Measurements from ENCODE around the gene AOPEP.

Gene AOPEP

DNA sequence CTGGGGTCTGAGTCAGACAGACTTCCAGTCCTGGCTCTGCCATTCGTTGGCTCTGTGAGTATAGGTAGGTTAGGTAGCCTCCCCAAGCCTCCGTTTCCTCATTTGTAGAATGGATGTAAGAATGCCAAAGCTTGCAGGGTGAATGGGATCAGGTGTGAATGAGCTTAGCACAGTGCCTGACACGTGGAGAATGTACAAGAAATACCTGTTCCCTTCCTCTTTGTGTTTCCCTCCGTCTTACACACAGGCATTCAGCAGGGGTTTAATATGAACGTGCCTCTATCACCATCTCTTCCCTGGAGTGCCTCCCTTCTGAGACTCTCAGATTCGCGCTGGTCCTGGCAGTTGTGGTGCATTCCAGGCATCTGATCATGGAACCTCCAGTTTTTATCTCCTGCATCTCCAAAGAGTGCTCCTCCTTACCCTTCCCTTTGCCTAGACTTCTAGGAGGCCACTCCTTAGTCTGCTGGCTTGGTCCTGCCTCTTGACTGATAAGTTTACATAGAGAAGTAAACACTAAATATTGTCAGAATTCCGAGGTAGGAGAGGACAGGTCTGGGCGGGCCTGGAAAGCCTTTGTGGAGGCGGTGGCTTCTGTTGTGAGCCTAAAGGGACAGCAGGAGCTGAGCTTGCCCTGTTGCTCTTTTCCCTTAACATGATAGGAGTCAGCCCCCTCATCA is 199.4 kb downstream of the AOPEP start:
- H3K4me2 ChIP-seq (ENCODE audit: low read depth, low read length): no peak overlapping the region
- no peaks in the 10 kb centered on the region for H3K79me2 ChIP-seq (ENCODE audit: low read length)
- TF ChIP-seq EZH2phosphoT487 (IDR thresholded peaks at IDR 0.05; ENCODE audit: low read length): no peak
- TF ChIP-seq, protein P1, sequence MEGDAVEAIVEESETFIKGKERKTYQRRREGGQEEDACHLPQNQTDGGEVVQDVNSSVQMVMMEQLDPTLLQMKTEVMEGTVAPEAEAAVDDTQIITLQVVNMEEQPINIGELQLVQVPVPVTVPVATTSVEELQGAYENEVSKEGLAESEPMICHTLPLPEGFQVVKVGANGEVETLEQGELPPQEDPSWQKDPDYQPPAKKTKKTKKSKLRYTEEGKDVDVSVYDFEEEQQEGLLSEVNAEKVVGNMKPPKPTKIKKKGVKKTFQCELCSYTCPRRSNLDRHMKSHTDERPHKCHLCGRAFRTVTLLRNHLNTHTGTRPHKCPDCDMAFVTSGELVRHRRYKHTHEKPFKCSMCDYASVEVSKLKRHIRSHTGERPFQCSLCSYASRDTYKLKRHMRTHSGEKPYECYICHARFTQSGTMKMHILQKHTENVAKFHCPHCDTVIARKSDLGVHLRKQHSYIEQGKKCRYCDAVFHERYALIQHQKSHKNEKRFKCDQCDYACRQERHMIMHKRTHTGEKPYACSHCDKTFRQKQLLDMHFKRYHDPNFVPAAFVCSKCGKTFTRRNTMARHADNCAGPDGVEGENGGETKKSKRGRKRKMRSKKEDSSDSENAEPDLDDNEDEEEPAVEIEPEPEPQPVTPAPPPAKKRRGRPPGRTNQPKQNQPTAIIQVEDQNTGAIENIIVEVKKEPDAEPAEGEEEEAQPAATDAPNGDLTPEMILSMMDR (IDR thresholded peaks at IDR 0.05; ENCODE audit: low read length): no peak
- no peak for TF ChIP-seq EZH2 (optimal IDR thresholded peaks at IDR 0.05; ENCODE audit: low read depth, low read length)
- H3K36me3 ChIP-seq (replicated peaks; ENCODE audit: insufficient read depth, low read length): no peaks in the 10 kb centered on the region
- H4K20me1 ChIP-seq (ENCODE audit: insufficient read depth, low read length): no peaks in the 10 kb centered on the region
- H3K27ac ChIP-seq (ENCODE audit: low read length): no peak overlapping the region
- no peaks in the 10 kb centered on the region for H3K27me3 ChIP-seq (replicated peaks; ENCODE audit: insufficient read depth, low read length)
- no peak for DNase-seq
- no peaks in the 10 kb centered on the region for H3F3A ChIP-seq (ENCODE audit: insufficient read depth, low read length)
- no peaks in the 10 kb centered on the region for H3K9me3 ChIP-seq (replicated peaks; ENCODE audit: insufficient read depth, low read length)
- H3K9me2 ChIP-seq (replicated peaks; ENCODE audit: insufficient read depth, low read length): no peaks in the 10 kb centered on the region
- H2AFZ ChIP-seq (ENCODE audit: low read length): no peak overlapping the region
- no peak overlapping the region for H3K9ac ChIP-seq (ENCODE audit: low read length)
- peaks cover 19% of the 10 kb centered on the region for H3K4me1 ChIP-seq (ENCODE audit: low read length)
- no peak overlapping the region for H3K4me3 ChIP-seq (ENCODE audit: low read length)

DNA sequence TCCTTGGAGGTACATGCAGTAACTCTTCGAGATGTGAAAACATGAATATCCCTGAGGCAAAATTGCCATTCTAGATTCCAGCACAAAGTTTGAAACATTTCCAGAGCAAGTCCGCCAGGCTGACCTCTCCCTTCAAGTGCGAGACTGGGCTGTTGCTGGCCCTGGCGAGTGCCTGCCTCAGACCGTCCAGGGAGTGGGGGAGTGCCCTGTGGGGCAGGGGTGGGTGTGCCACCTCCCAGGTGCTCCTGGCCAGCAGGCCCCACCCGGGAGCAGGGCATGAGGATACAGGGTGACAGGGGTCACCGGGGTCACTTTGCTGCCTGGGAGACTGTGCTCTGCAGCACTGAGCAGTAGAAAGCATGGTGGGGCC is 199.9 kb downstream of the AOPEP start:
- no peak for DNase-seq
- H3K4me3 ChIP-seq (ENCODE audit: low read length): no peak overlapping the region
- H3K4me1 ChIP-seq (ENCODE audit: low read length): peaks cover 19% of the 10 kb centered on the region
- no peak overlapping the region for H3K9ac ChIP-seq (ENCODE audit: low read length)
- H3K79me2 ChIP-seq (ENCODE audit: low read length): no peaks in the 10 kb centered on the region
- H3K27ac ChIP-seq (ENCODE audit: low read length): no peak overlapping the region
- no peaks in the 10 kb centered on the region for H3K36me3 ChIP-seq (replicated peaks; ENCODE audit: insufficient read depth, low read length)
- TF ChIP-seq, protein P1 (IDR thresholded peaks at IDR 0.05; ENCODE audit: low read length): no peak
- no peaks in the 10 kb centered on the region for H3K9me2 ChIP-seq (replicated peaks; ENCODE audit: insufficient read depth, low read length)
- H3K9me3 ChIP-seq (replicated peaks; ENCODE audit: insufficient read depth, low read length): no peaks in the 10 kb centered on the region
- no peak overlapping the region for H2AFZ ChIP-seq (ENCODE audit: low read length)
- no peaks in the 10 kb centered on the region for H3K27me3 ChIP-seq (replicated peaks; ENCODE audit: insufficient read depth, low read length)
- H3F3A ChIP-seq (ENCODE audit: insufficient read depth, low read length): no peaks in the 10 kb centered on the region
- no peaks in the 10 kb centered on the region for H4K20me1 ChIP-seq (ENCODE audit: insufficient read depth, low read length)
- no peak overlapping the region for H3K4me2 ChIP-seq (ENCODE audit: low read depth, low read length)

DNA sequence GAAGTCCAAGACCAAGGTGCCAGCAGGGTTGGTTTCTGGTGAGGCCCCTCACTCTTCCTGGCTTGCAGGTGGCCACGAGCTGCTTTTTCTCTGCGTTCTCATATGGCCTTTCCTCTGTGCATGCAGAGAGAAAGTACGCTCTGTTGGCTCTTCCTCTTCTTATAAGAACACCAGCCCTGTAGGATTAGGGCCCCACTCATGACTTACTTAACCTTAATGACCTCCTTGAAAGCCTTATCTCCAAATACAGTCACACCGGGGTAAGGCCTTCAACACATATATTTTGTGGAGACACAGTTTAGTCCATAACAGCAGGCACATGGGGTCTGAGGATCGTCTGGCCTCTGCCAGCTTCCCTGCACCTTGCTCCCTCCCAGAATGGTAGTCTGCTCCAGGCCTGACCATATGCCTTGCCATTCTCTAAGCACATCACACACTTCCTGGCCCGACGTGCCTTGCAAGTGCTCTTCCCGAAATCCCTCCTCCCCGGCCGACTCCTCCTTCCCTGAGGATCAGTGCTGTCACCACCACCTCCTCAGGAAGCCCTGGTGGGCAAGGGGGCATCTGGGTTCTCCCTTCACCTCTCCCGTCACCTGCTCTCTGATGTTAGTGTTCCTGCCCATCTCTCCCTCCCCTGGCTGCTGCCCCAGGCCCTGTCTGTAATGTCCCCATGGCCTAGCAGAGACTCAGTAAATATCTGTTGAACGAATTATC is 200.7 kb downstream of the AOPEP start:
- no peaks in the 10 kb centered on the region for H4K20me1 ChIP-seq (ENCODE audit: insufficient read depth, low read length)
- no peaks in the 10 kb centered on the region for H3K9me2 ChIP-seq (replicated peaks; ENCODE audit: insufficient read depth, low read length)
- no peaks in the 10 kb centered on the region for H3K79me2 ChIP-seq (ENCODE audit: low read length)
- no peaks in the 10 kb centered on the region for H3K36me3 ChIP-seq (replicated peaks; ENCODE audit: insufficient read depth, low read length)
- H3K27ac ChIP-seq (ENCODE audit: low read length): no peak overlapping the region
- H3K9ac ChIP-seq (ENCODE audit: low read length): no peak overlapping the region
- no peak for DNase-seq
- no peak overlapping the region for H2AFZ ChIP-seq (ENCODE audit: low read length)
- H3K27me3 ChIP-seq (replicated peaks; ENCODE audit: insufficient read depth, low read length): no peaks in the 10 kb centered on the region
- peaks cover 14% of the 10 kb centered on the region for H3K4me1 ChIP-seq (ENCODE audit: low read length)
- H3F3A ChIP-seq (ENCODE audit: insufficient read depth, low read length): no peaks in the 10 kb centered on the region
- H3K4me3 ChIP-seq (ENCODE audit: low read length): no peak overlapping the region
- H3K9me3 ChIP-seq (replicated peaks; ENCODE audit: insufficient read depth, low read length): no peaks in the 10 kb centered on the region
- no peak overlapping the region for H3K4me2 ChIP-seq (ENCODE audit: low read depth, low read length)
- TF ChIP-seq, protein P1 (IDR thresholded peaks at IDR 0.05; ENCODE audit: low read length): no peak
- TF ChIP-seq EZH2 (optimal IDR thresholded peaks at IDR 0.05; ENCODE audit: low read depth, low read length): no peak
- no peak for TF ChIP-seq EZH2phosphoT487 (IDR thresholded peaks at IDR 0.05; ENCODE audit: low read length)

All from MM.1S (cell line).